DMS53 treated with DMSO at 0.1 percent for 48 hours (cell line): ENCODE results near the gene NAPB.
"Not testable (repeated sequence)": the region's sequence is repeated elsewhere in the genome, so short reads cannot be mapped to it uniquely, and the experiment has no call there.

Source experiments
- DNase-seq: peaks from one replicate; lab custom pipeline; 2025; ENCODE audit not compliant: unreplicated experiment; lab: John Stamatoyannopoulos, UW

The NAPB gene

GRCh38 chr20:23420943-23421931, at the start of gene NAPB:
TSS of gene NAPB (minus strand) at chr20:23421488. CDS start at chr20:23421402, 86 bp downstream.
- DNase-seq = peak; percentile 89

- DNase-seq = not testable (repeated sequence)
Measured at GRCh38 chr20:23466961-23467360, 45.7 kb upstream of the NAPB start.

GRCh38 chr20:23461180-23461579, 39.9 kb upstream of the NAPB start:
- DNase-seq = no peak

GRCh38 chr20:23459461-23460150, 38.3 kb upstream of the NAPB start:
- DNase-seq = no peak

GRCh38 chr20:23456873-23457272, 35.6 kb upstream of the NAPB start:
- DNase-seq = no peak

- DNase-seq = no peak
Measured at GRCh38 chr20:23456409-23456808, 35.1 kb upstream of the NAPB start.

GRCh38 chr20:23455639-23456038, 34.4 kb upstream of the NAPB start:
- DNase-seq = no peak

- DNase-seq = no peak
Measured at GRCh38 chr20:23454816-23455215, 33.5 kb upstream of the NAPB start.

- no peak for DNase-seq
Measured at GRCh38 chr20:23453549-23454543, 32.6 kb upstream of the NAPB start.

- DNase-seq = no peak
Measured at GRCh38 chr20:23452776-23453175, 31.5 kb upstream of the NAPB start, which contains the start of gene CST11. TSS of gene CST11 (minus strand) at chr20:23452876. CDS start at chr20:23452811, 65 bp downstream.

GRCh38 chr20:23451956-23452487, 30.7 kb upstream of the NAPB start:
- DNase-seq = no peak

GRCh38 chr20:23450877-23451276, 29.6 kb upstream of the NAPB start:
- DNase-seq = no peak

- DNase-seq = no peak
Measured at GRCh38 chr20:23449421-23449820, 28.1 kb upstream of the NAPB start.

- DNase-seq = no peak
Measured at GRCh38 chr20:23448167-23448566, 26.9 kb upstream of the NAPB start.

GRCh38 chr20:23446505-23446904, 25.2 kb upstream of the NAPB start:
- peak; percentile 30 for DNase-seq

GRCh38 chr20:23445596-23446217, 24.4 kb upstream of the NAPB start:
- DNase-seq = no peak

GRCh38 chr20:23444859-23445258, 23.6 kb upstream of the NAPB start:
- DNase-seq = no peak

- DNase-seq = no peak
Measured at GRCh38 chr20:23442436-23442835, 21.1 kb upstream of the NAPB start.

- peak; percentile 56 for DNase-seq
Measured at GRCh38 chr20:23441850-23442313, 20.6 kb upstream of the NAPB start.

GRCh38 chr20:23440004-23440403, 18.7 kb upstream of the NAPB start:
- DNase-seq = no peak
